Gastrocnemius medialis (tissue), 4 donors: ENCODE data around the gene ISLR2. TPM values are rescaled to one million over a fixed set of nuclear protein-coding genes. Genes with fewer than 3 reads are reported as not detected.

Source experiments
- ATAC-seq, 2 donors: fragments of 150-250 bp; one replicate each; pipeline ENCODE4 v1.9.1; 2016
- DNase-seq, 2 donors: peaks; one replicate each; pipeline ENCODE4 v3.0.0-alpha.2; 2019
- H3K27ac ChIP-seq, 4 donors: fragments of 200-600 bp; sonication (generic); 1 replicate in 1 of 4; 2 replicates in 3 of 4; pipeline ENCODE4 v1.5.1; 2016 to 2018; ENCODE audit warnings: mild to moderate bottlenecking in 2 of 4, moderate library complexity in 1 of 4
- H3K27me3 ChIP-seq, 3 donors: fragments of 200-600 bp; sonication (generic) in 2 of 3; 1 replicate in 1 of 3; 2 replicates in 2 of 3; pipeline versions ENCODE4 v1.5.1 to v1.6.0; 2016 to 2019; ENCODE audit warnings: mild to moderate bottlenecking in 1 of 3, moderate library complexity in 1 of 3
- H3K36me3 ChIP-seq, 2 donors: fragments of 200-600 bp; sonication (generic) in 1 of 2; one replicate each; pipeline ENCODE4 v1.5.1; 2017 to 2018
- H3K4me1 ChIP-seq, 2 donors: fragments of 200-600 bp; sonication (generic) in 1 of 2; one replicate each; pipeline ENCODE4 v1.5.1; 2016 to 2017; ENCODE audit warnings: mild to moderate bottlenecking in 2 of 2
- H3K4me3 ChIP-seq, 4 donors: fragments of 200-600 bp; sonication (generic) in 3 of 4; 1 replicate in 1 of 4; 2 replicates in 3 of 4; pipeline ENCODE4 v1.5.1; 2016 to 2019; ENCODE audit warnings: mild to moderate bottlenecking in 2 of 4
- H3K9me3 ChIP-seq, 3 donors: fragments of 200-600 bp; sonication (generic) in 2 of 3; 1 replicate in 1 of 3; 2 replicates in 2 of 3; pipeline ENCODE4 v1.5.1; 2016 to 2019
- POLR2A ChIP-seq, 2 donors: fragments of 450-650 bp; IDR thresholded peaks; one replicate each; pipeline ENCODE4 v1.6.1; 2017; ENCODE audit warnings: antibody characterized with exemption in 2 of 2, mild to moderate bottlenecking in 2 of 2, moderate library complexity in 2 of 2
- in situ Hi-C, 4 donors: fragments of 200-750 bp; cut with MboI; loops; one replicate each; pipeline versions ENCODE4 v1.15.0 to v1.8.0; 2017; ENCODE audit warnings: low sequenced_read_pairs in 4 of 4
- intact Hi-C: fragments of 100-400 bp; cut with DNase I; formaldehyde crosslinking; loops from one replicate; pipeline ENCODE4 v1.15.1; 2023; ENCODE audit warnings: low total_unique reads
- total RNA-seq, 4 donors: library from RNA; depleted of rRNA; stranded (reverse); fragments of >200 nt; gene quantifications; one replicate each; pipeline versions ENCODE4 v1.1.0 to v1.2.3, GENCODE V29; 2016
- TF ChIP-seq, protein P1 (sequence below), 5 experiments: fragments of 450-650 bp in 3 of 5; fragments of 200-600 bp in 2 of 5; sonication (generic) in 2 of 5; IDR thresholded peaks in 4 of 5; conservative IDR thresholded peaks in 1 of 5; 1 replicate in 4 of 5; 2 replicates in 1 of 5; pipeline ENCODE4 v1.5.1; 2016 to 2019; ENCODE audit warnings: antibody characterized with exemption in 5 of 5, mild to moderate bottlenecking in 3 of 5, moderate library complexity in 3 of 5

The ISLR2 gene
- total RNA-seq, 4 donors from 2014 or later, result 0.62 to 3.9 (median 2.0) TPM

GRCh38 chr15:74141591-74141990, 11.2 kb downstream of the ISLR2 start:
- intact Hi-C loops, result loop anchor here (10.0 kb wide), 1 partner anchor 1693 kb away; no protein-coding TSS in a partner anchor
- TF ChIP-seq, protein P1, sequence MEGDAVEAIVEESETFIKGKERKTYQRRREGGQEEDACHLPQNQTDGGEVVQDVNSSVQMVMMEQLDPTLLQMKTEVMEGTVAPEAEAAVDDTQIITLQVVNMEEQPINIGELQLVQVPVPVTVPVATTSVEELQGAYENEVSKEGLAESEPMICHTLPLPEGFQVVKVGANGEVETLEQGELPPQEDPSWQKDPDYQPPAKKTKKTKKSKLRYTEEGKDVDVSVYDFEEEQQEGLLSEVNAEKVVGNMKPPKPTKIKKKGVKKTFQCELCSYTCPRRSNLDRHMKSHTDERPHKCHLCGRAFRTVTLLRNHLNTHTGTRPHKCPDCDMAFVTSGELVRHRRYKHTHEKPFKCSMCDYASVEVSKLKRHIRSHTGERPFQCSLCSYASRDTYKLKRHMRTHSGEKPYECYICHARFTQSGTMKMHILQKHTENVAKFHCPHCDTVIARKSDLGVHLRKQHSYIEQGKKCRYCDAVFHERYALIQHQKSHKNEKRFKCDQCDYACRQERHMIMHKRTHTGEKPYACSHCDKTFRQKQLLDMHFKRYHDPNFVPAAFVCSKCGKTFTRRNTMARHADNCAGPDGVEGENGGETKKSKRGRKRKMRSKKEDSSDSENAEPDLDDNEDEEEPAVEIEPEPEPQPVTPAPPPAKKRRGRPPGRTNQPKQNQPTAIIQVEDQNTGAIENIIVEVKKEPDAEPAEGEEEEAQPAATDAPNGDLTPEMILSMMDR (IDR thresholded peaks at IDR 0.05 in 4 of 5, conservative IDR thresholded peaks at IDR 0.05 in 1 of 5), result no peak
- no peak for TF ChIP-seq POLR2A (IDR thresholded peaks at IDR 0.05)

DNA sequence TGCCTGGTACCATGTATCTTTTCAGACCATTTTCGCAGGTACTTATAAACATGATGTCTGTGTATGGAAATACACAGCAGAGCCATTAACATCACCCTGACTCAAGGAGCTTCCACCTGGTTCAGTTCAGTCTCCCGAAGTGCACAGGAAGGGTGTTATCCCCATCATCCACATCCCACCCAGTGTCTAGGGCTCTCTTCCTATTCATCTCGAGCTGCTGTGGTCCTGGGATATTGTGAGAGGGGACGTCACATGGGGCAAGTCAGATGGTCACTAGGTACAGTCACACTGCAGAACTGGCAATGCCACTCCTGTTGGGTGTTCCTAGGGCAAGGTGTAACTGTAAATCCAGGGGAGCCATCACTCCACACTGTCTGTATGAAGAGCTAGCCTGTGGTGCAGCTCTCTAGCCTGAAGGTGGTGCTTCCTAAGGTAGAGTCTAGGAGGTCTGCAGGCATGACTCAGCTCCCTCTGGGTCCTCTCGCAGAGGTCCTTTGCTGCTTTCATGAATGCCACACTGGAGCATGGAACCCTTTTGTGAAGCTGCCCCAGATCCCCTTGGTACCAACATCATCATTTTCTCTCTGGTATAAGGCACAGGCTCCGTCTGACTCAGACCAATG, 13.9 kb downstream of the ISLR2 start:
- ATAC-seq (no peak), DNase-seq (no peak)
- intact Hi-C loops, result loop anchor here (10.0 kb wide), 1 partner anchor 1691 kb away; no protein-coding TSS in a partner anchor

More at GRCh38 chr15:74141591-74141990, 11.2 kb downstream of the ISLR2 start:
- ATAC-seq (no peak), DNase-seq (no peak)
- in situ Hi-C loops, result no loop called here
- no peak overlapping the region for H3K4me3 ChIP-seq
- H3K27me3 ChIP-seq, result peaks cover 9 to 12% (median 12%) of the 10 kb centered on the region in 3 donors
- peaks cover 5 to 9% of the 10 kb centered on the region in 2 donors for H3K4me1 ChIP-seq
- H3K27ac ChIP-seq, result no peak overlapping the region
- H3K36me3 ChIP-seq, result no peaks in the 10 kb centered on the region
- no peaks in the 10 kb centered on the region for H3K9me3 ChIP-seq

DNA sequence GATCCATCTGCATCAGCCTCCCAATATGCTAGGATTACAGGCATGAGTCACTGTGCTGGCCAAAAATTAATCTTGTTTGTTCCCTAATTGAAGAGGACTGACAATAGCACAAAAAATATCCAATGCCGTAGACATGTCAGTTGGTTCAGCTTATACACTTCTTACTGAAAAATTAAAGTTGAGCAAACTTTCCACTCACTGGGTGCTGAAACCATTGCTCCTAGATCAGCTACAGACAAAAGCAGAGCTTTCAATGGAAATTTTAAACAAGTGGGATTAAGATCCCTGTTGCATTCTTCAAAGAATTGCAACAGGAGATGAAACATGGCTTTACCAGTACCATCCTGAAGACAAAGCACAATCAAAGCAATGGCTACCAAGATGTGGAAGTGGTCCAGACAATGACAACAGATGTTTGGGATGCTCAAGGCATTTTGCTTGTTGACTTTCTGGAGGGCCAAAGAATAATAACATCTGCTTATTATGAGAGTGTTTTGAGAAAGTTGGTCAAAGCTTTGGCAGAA, 16.0 kb downstream of the ISLR2 start:
- peaks cover 0 to 16% (median 9%) of the 10 kb centered on the region in 3 donors for H3K27me3 ChIP-seq
- no peaks in the 10 kb centered on the region for H3K36me3 ChIP-seq
- H3K27ac ChIP-seq, result no peak overlapping the region
- H3K4me1 ChIP-seq, result no peaks in the 10 kb centered on the region
- H3K4me3 ChIP-seq, result no peak overlapping the region
- in situ Hi-C loops (no loop called here), intact Hi-C loops (loop anchor here (10.0 kb wide), 1 partner anchor 1688 kb away; no protein-coding TSS in a partner anchor)
- no peaks in the 10 kb centered on the region for H3K9me3 ChIP-seq
- no peak for TF ChIP-seq POLR2A (IDR thresholded peaks at IDR 0.05)
- TF ChIP-seq, protein P1 (IDR thresholded peaks at IDR 0.05 in 4 of 5, conservative IDR thresholded peaks at IDR 0.05 in 1 of 5), result no peak
- DNase-seq, result no peak
- no peak for ATAC-seq

More for the DNA sequence above, 13.9 kb downstream of the ISLR2 start:
- TF ChIP-seq, protein P1 (IDR thresholded peaks at IDR 0.05 in 4 of 5, conservative IDR thresholded peaks at IDR 0.05 in 1 of 5), result no peak
- TF ChIP-seq POLR2A (IDR thresholded peaks at IDR 0.05), result no peak
- no peak overlapping the region for H3K4me3 ChIP-seq
- H3K9me3 ChIP-seq, result no peaks in the 10 kb centered on the region
- in situ Hi-C loops, result no loop called here
- peaks cover 0 to 14% (median 6%) of the 10 kb centered on the region in 3 donors for H3K27me3 ChIP-seq
- no peaks in the 10 kb centered on the region for H3K36me3 ChIP-seq
- H3K27ac ChIP-seq, result no peak overlapping the region
- H3K4me1 ChIP-seq, result no peaks in the 10 kb centered on the region

DNA sequence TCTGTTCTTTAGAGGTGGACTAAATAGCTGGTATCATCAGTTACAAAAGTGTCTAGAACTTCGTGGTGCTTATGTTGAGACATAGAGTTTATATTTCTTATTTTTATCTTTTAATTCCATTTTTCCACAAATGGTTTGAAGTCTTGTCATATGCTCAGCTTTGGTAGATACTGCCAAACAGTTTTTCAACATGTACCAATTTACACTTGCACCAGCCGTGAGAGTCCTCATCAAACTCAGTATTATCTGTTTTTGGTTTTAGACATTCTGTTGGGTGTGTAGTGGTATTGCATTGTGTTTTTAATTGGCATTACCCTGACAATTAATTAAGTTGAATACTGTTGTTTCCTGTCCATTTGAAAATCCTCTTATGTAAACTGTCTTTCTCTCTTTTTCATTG, 16.7 kb downstream of the ISLR2 start:
- intact Hi-C loops, result loop anchor here (10.0 kb wide), 1 partner anchor 1688 kb away; no protein-coding TSS in a partner anchor

More for the DNA sequence above, 16.7 kb downstream of the ISLR2 start:
- Histone ChIP-seq H3K4me1 (no peaks in the 10 kb centered on the region), H3K27ac (no peak overlapping the region), H3K36me3 (no peaks in the 10 kb centered on the region), H3K9me3 (no peaks in the 10 kb centered on the region), H3K4me3 (no peak overlapping the region), H3K27me3 (peaks cover 0 to 16% (median 10%) of the 10 kb centered on the region in 3 donors)
- ATAC-seq (no peak), DNase-seq (no peak)
- in situ Hi-C loops, result no loop called here
- TF ChIP-seq, protein P1 (IDR thresholded peaks at IDR 0.05 in 4 of 5, conservative IDR thresholded peaks at IDR 0.05 in 1 of 5), result no peak
- TF ChIP-seq POLR2A (IDR thresholded peaks at IDR 0.05), result no peak
